ENCODE results near the gene TMEM229A.
"Not testable (repeated sequence)": the region's sequence is repeated elsewhere in the genome, so short reads cannot be mapped to it uniquely, and the experiment has no call there.

The TMEM229A gene

GRCh38 chr7:124033095-124033806 lies 384 bp upstream of the TMEM229A start:
- DNase-seq (ENCODE audit: low spot score) = no peak

- DNase-seq (ENCODE audit: low spot score) = no peak
These were observed 948 bp downstream of the TMEM229A start for GRCh38 chr7:124031919-124032318.

GRCh38 chr7:124031406-124031805 lies 1.5 kb downstream of the TMEM229A start:
- no peak for DNase-seq (ENCODE audit: low spot score)

GRCh38 chr7:124030964-124031363 lies 1.9 kb downstream of the TMEM229A start:
- no peak for DNase-seq (ENCODE audit: low spot score)

GRCh38 chr7:124029396-124030188 lies 3.3 kb downstream of the TMEM229A start:
- no peak for DNase-seq (ENCODE audit: low spot score)

GRCh38 chr7:124027236-124027635 lies 5.6 kb downstream of the TMEM229A start:
- DNase-seq (ENCODE audit: low spot score) = no peak

- DNase-seq (ENCODE audit: low spot score) = not testable (repeated sequence)
These were observed 8.5 kb downstream of the TMEM229A start for GRCh38 chr7:124024329-124024728.

GRCh38 chr7:124022551-124022950 lies 10.3 kb downstream of the TMEM229A start:
- no peak for DNase-seq (ENCODE audit: low spot score)

- no peak for DNase-seq (ENCODE audit: low spot score)
These were observed 12.8 kb downstream of the TMEM229A start for GRCh38 chr7:124020060-124020459.

GRCh38 chr7:124013306-124013705 lies 19.6 kb downstream of the TMEM229A start:
- DNase-seq (ENCODE audit: low spot score) = no peak

GRCh38 chr7:124012864-124013263 lies 20.0 kb downstream of the TMEM229A start:
- no peak for DNase-seq (ENCODE audit: low spot score)

- DNase-seq (ENCODE audit: low spot score) = peak; percentile 15
These were observed 23.5 kb downstream of the TMEM229A start for GRCh38 chr7:124009321-124009720.

GRCh38 chr7:124008296-124008695 lies 24.6 kb downstream of the TMEM229A start:
- not testable (repeated sequence) for DNase-seq (ENCODE audit: low spot score)

- DNase-seq (ENCODE audit: low spot score) = no peak
These were observed 33.2 kb downstream of the TMEM229A start for GRCh38 chr7:123999703-124000102.

- no peak for DNase-seq (ENCODE audit: low spot score)
These were observed 33.9 kb downstream of the TMEM229A start for GRCh38 chr7:123998921-123999320.

GRCh38 chr7:123996327-123996625 lies 36.6 kb downstream of the TMEM229A start:
- DNase-seq (ENCODE audit: low spot score) = no peak

GRCh38 chr7:123995617-123996326 lies 37.1 kb downstream of the TMEM229A start:
- peak; percentile 38 for DNase-seq (ENCODE audit: low spot score)

GRCh38 chr7:123994449-123994848 lies 38.4 kb downstream of the TMEM229A start:
- DNase-seq (ENCODE audit: low spot score) = no peak

- DNase-seq (ENCODE audit: low spot score) = no peak
These were observed 38.9 kb downstream of the TMEM229A start for GRCh38 chr7:123993996-123994395.

- no peak for DNase-seq (ENCODE audit: low spot score)
These were observed 39.9 kb downstream of the TMEM229A start for GRCh38 chr7:123992913-123993518.

- DNase-seq (ENCODE audit: low spot score) = no peak
These were observed 45.4 kb downstream of the TMEM229A start for GRCh38 chr7:123987445-123987844.

All from NAMALWA (cell line).